H9 (cell line): ENCODE data around the gene NFKB1. TPM values are rescaled to one million over a fixed set of nuclear protein-coding genes. Genes with fewer than 3 reads are reported as not detected.

Experiments used
- DNase-seq: peaks from one replicate; pipeline ENCODE4 v3.0.0-alpha.2; 2017
- H2AFZ ChIP-seq: one replicate; pipeline ENCODE4 v1.6.1; 2013; ENCODE audit warnings: mild to moderate bottlenecking, low read length, control low read depth, moderate library complexity
- H2AK5ac ChIP-seq: 2 replicates; pipeline ENCODE4 v1.6.1; 2013; ENCODE audit warnings: low read length, control low read depth, mixed read lengths; ENCODE audit not compliant: insufficient read length
- H2BK120ac ChIP-seq: one replicate; pipeline ENCODE4 v1.6.1; 2013; ENCODE audit warnings: low read depth, mild to moderate bottlenecking, low read length, control low read depth, inconsistent platforms; ENCODE audit not compliant: poor library complexity, severe bottlenecking
- H2BK12ac ChIP-seq: 2 replicates; pipeline ENCODE4 v1.6.1; 2013; ENCODE audit warnings: low read length, control low read depth, mixed read lengths, low read depth; ENCODE audit not compliant: insufficient read length
- H2BK15ac ChIP-seq: 2 replicates; pipeline ENCODE4 v1.6.1; 2013; ENCODE audit warnings: low read depth, low read length, control low read depth
- H2BK20ac ChIP-seq: one replicate; pipeline ENCODE4 v1.6.1; 2013; ENCODE audit warnings: low read depth, mild to moderate bottlenecking, low read length, control low read depth, inconsistent platforms; ENCODE audit not compliant: poor library complexity, severe bottlenecking
- H2BK5ac ChIP-seq: 2 replicates; pipeline ENCODE4 v1.6.1; 2013; ENCODE audit warnings: low read length, control low read depth, mixed read lengths; ENCODE audit not compliant: insufficient read length
- H3K14ac ChIP-seq: 2 replicates; pipeline ENCODE4 v1.6.1; 2013; ENCODE audit warnings: low read length, control low read depth; ENCODE audit not compliant: insufficient read depth
- H3K18ac ChIP-seq: 2 replicates; pipeline ENCODE4 v1.6.1; 2013; ENCODE audit warnings: low read depth, mild to moderate bottlenecking, mixed read lengths, low read length, control low read depth; ENCODE audit not compliant: insufficient read length
- H3K23ac ChIP-seq: 2 replicates; pipeline ENCODE4 v1.6.1; 2013; ENCODE audit warnings: low read length, control low read depth, mixed read lengths, low read depth; ENCODE audit not compliant: insufficient read length
- H3K23me2 ChIP-seq: 2 replicates; pipeline ENCODE4 v1.6.1; 2013; ENCODE audit warnings: low read depth, mild to moderate bottlenecking, mixed read lengths, low read length, control low read depth; ENCODE audit not compliant: insufficient read length, poor library complexity, severe bottlenecking
- H3K27ac ChIP-seq: 2 replicates; pipeline ENCODE4 v1.5.1; 2013; ENCODE audit warnings: low read length, control low read depth, mixed read lengths, low read depth; ENCODE audit not compliant: insufficient read length
- H3K27me3 ChIP-seq: 2 replicates; pipeline ENCODE4 v1.6.1; 2013; ENCODE audit warnings: low read length, control low read depth, inconsistent platforms; ENCODE audit not compliant: insufficient read depth
- H3K4ac ChIP-seq: 2 replicates; pipeline ENCODE4 v1.6.1; 2013; ENCODE audit warnings: low read depth, mild to moderate bottlenecking, control low read depth, inconsistent platforms, low read length, moderate library complexity
- H3K4me1 ChIP-seq: 2 replicates; pipeline ENCODE4 v1.6.1; 2013; ENCODE audit warnings: low read length, control low read depth, inconsistent platforms; ENCODE audit not compliant: insufficient read depth
- H3K4me2 ChIP-seq: 2 replicates; pipeline ENCODE4 v1.6.1; 2013; ENCODE audit warnings: low read length, control low read depth, mixed read lengths; ENCODE audit not compliant: insufficient read length, insufficient read depth
- H3K56ac ChIP-seq: 2 replicates; pipeline ENCODE4 v1.6.1; 2013; ENCODE audit warnings: low read depth, mild to moderate bottlenecking, mixed read lengths, low read length, control low read depth; ENCODE audit not compliant: insufficient read length
- H3K79me1 ChIP-seq: 2 replicates; pipeline ENCODE4 v1.6.1; 2013; ENCODE audit warnings: low read depth, mild to moderate bottlenecking, moderate library complexity, low read length, control low read depth, inconsistent platforms; ENCODE audit not compliant: insufficient read depth, poor library complexity, severe bottlenecking
- H3K79me2 ChIP-seq: 2 replicates; pipeline ENCODE4 v1.6.1; 2013; ENCODE audit warnings: low read length, control low read depth, inconsistent platforms; ENCODE audit not compliant: insufficient read depth
- H3K9ac ChIP-seq: 2 replicates; pipeline ENCODE4 v1.6.1; 2013; ENCODE audit warnings: low read length, control low read depth, mixed read lengths; ENCODE audit not compliant: insufficient read length; ENCODE audit errors: extremely low read depth
- H3K9me3 ChIP-seq: one replicate; pipeline ENCODE4 v1.6.1; 2013; ENCODE audit warnings: low read depth, low read length, inconsistent platforms; ENCODE audit not compliant: control insufficient read depth
- H3T11ph ChIP-seq: one replicate; pipeline ENCODE4 v1.6.1; 2013; ENCODE audit warnings: mild to moderate bottlenecking, low read length, control low read depth, inconsistent platforms
- H4K20me1 ChIP-seq: one replicate; pipeline ENCODE4 v1.6.1; 2013; ENCODE audit not compliant: control insufficient read depth, insufficient read length, insufficient read depth
- H4K5ac ChIP-seq: 2 replicates; pipeline ENCODE4 v1.6.1; 2013; ENCODE audit warnings: low read depth, mild to moderate bottlenecking, mixed read lengths, low read length, control low read depth; ENCODE audit not compliant: insufficient read length
- H4K8ac ChIP-seq: replicated peaks from 2 replicates; pipeline ENCODE4 v1.6.1; 2013; ENCODE audit warnings: low read length, control low read depth, mixed read lengths, low read depth; ENCODE audit not compliant: insufficient read length
- H4K91ac ChIP-seq: 2 replicates; pipeline ENCODE4 v1.6.1; 2013; ENCODE audit warnings: low read depth, mild to moderate bottlenecking, moderate library complexity, mixed read lengths, low read length, control low read depth; ENCODE audit not compliant: insufficient read length
- H3K27ac Mint-ChIP-seq, 3 experiments: 2 replicates in 2 of 3; 3 replicates in 1 of 3; pipeline ENCODE4 v1.8.0; 2020 to 2021; ENCODE audit warnings: mixed read lengths in 3 of 3, mild to moderate bottlenecking in 1 of 3, moderate library complexity in 1 of 3
- H3K27me3 Mint-ChIP-seq: 2 replicates; pipeline ENCODE4 v1.8.0; 2021; ENCODE audit warnings: low read depth, mild to moderate bottlenecking, moderate library complexity, mixed read lengths
- H3K36me3 Mint-ChIP-seq, 3 experiments: 2 replicates in 2 of 3; 3 replicates in 1 of 3; pipeline ENCODE4 v1.8.0; 2020 to 2021; ENCODE audit warnings: low read depth in 3 of 3, mixed read lengths in 3 of 3; ENCODE audit not compliant: insufficient read depth in 1 of 3
- H3K4me1 Mint-ChIP-seq, 2 experiments: 2 replicates each; pipeline ENCODE4 v1.8.0; 2020; ENCODE audit warnings: mixed read lengths in 2 of 2
- H3K4me3 Mint-ChIP-seq, 2 experiments: 2 replicates in 1 of 2; 3 replicates in 1 of 2; pipeline ENCODE4 v1.8.0; 2020 to 2021; ENCODE audit warnings: mild to moderate bottlenecking in 2 of 2, mixed read lengths in 2 of 2, moderate library complexity in 1 of 2
- H3K9me3 Mint-ChIP-seq, 2 experiments: 2 replicates in 1 of 2; 3 replicates in 1 of 2; pipeline ENCODE4 v1.8.0; 2020; ENCODE audit warnings: mild to moderate bottlenecking in 2 of 2, mixed read lengths in 2 of 2, moderate library complexity in 1 of 2
- CTCF ChIP-seq: fragments of 200-600 bp; sonication (generic); conservative IDR thresholded peaks from 3 replicates; pipeline ENCODE4 v1.8.0; 2021; ENCODE audit warnings: antibody characterized with exemption, mild to moderate bottlenecking
- WGBS: extraction: QIAGEN DNeasy Blood & Tissue Kit; methylation state at CpG from one replicate; pipeline ENCODE4 v1.1.7; 2013; ENCODE audit warnings: missing lambda C conversion rate, low lambda C conversion rate, mixed read lengths; ENCODE audit not compliant: insufficient read length; ENCODE audit errors: extremely low coverage; 5-methylcytosine and 5-hydroxymethylcytosine counted together
- total RNA-seq: library from RNA; stranded (reverse); gene quantifications from 2 replicates; pipeline ENCODE4 v1.2.1, GENCODE V29; 2021

Gene NFKB1
- total RNA-seq, 1 experiment from 2014 or later, result 5.7 TPM

- H3T11ph ChIP-seq, result no peak overlapping the region
- H2BK12ac ChIP-seq, result no peak overlapping the region
- no peaks in the 10 kb centered on the region for H3K27me3 ChIP-seq
- Mint-ChIP-seq H3K27me3 (no peaks in the 10 kb centered on the region), H3K4me1 (no peaks in the 10 kb centered on the region), H3K27ac (no peak overlapping the region), H3K36me3 (peaks cover 5 to 26% (median 7%) of the 10 kb centered on the region in 3 experiments), H3K4me3 (no peak overlapping the region), H3K9me3 (no peaks in the 10 kb centered on the region)
- no peak overlapping the region for H2BK20ac ChIP-seq
- no peaks in the 10 kb centered on the region for H3K4me1 ChIP-seq
- no peak overlapping the region for H4K5ac ChIP-seq
- no peak overlapping the region for H2BK120ac ChIP-seq
- H2BK5ac ChIP-seq, result no peak overlapping the region
- no peak overlapping the region for H4K91ac ChIP-seq
- no peak overlapping the region for H3K4ac ChIP-seq
- no peaks in the 10 kb centered on the region for H3K79me1 ChIP-seq
- H4K8ac ChIP-seq, result no peak overlapping the region
- no peak overlapping the region for H3K4me2 ChIP-seq
- no peak overlapping the region for H3K9ac ChIP-seq
- H3K56ac ChIP-seq, result no peak overlapping the region
- H3K23ac ChIP-seq, result no peak overlapping the region
- no peaks in the 10 kb centered on the region for H3K79me2 ChIP-seq
- no peak overlapping the region for H2AFZ ChIP-seq
- no peak for TF ChIP-seq CTCF
- no peak overlapping the region for H3K14ac ChIP-seq
- H2BK15ac ChIP-seq, result no peak overlapping the region
- H3K27ac ChIP-seq, result no peak overlapping the region
- H3K18ac ChIP-seq, result no peak overlapping the region
- H3K23me2 ChIP-seq, result no peaks in the 10 kb centered on the region
- WGBS, result no CpG with 5 or more reads among the region's 6 CpGs
- H3K9me3 ChIP-seq, result no peaks in the 10 kb centered on the region
- no peak for DNase-seq
- no peaks in the 10 kb centered on the region for H4K20me1 ChIP-seq
- no peak overlapping the region for H2AK5ac ChIP-seq
Measured at GRCh38 chr4:102633100-102633499, 131.9 kb downstream of the NFKB1 start.
